ENCODE data around the gene MIX23. TPM values are rescaled to one million over a fixed set of nuclear protein-coding genes. Genes with fewer than 3 reads are reported as not detected.

Gene MIX23
- total RNA-seq, 1 experiment from 2014 or later, result 80.6 TPM

DNA sequence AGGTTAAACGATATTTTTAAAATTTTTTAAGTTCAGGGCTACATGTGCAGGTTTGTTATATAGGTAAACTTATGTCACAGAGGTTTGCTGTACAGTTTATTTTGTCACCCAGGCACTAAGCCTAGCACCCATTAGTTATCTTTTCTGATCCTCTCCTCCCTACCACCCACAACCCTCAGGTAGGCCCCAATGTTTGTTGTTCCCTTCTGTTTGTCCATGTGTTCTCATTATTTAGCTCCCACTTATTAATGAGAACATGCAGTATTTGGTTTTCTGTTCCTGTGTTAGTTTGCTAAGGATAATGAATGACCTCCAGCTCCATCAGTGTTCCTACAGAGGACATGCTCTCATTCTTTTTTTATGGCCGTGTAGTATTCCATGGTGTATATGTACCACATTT is 15.9 kb upstream of the MIX23 start:
- Histone ChIP-seq H3K27ac (ENCODE audit: insufficient read length, low read depth, low read length) (no peak overlapping the region), H3K18ac (ENCODE audit: insufficient read length, low read depth, low read length) (no peak overlapping the region), H4K5ac (ENCODE audit: insufficient read length, low read depth, low read length) (no peak overlapping the region), H3T11ph (ENCODE audit: low read length) (no peak overlapping the region), H3K79me2 (ENCODE audit: insufficient read depth, low read length) (no peaks in the 10 kb centered on the region), H2BK15ac (ENCODE audit: low read depth, low read length) (no peak overlapping the region), H3K27me3 (ENCODE audit: insufficient read depth, low read length) (no peaks in the 10 kb centered on the region), H3K9me3 (ENCODE audit: control insufficient read depth, low read depth, low read length) (no peaks in the 10 kb centered on the region), H3K4me2 (ENCODE audit: insufficient read depth, insufficient read length, low read length) (no peak overlapping the region), H3K4me1 (ENCODE audit: insufficient read depth, low read length) (no peaks in the 10 kb centered on the region), H2BK20ac (ENCODE audit: low read depth, low read length, poor library complexity, severe bottlenecking) (no peak overlapping the region), H4K20me1 (ENCODE audit: control insufficient read depth, insufficient read depth, insufficient read length) (no peaks in the 10 kb centered on the region), H3K79me1 (ENCODE audit: insufficient read depth, low read depth, low read length, poor library complexity, severe bottlenecking) (no peaks in the 10 kb centered on the region), H3K23ac (ENCODE audit: insufficient read length, low read depth, low read length) (no peak overlapping the region), H3K9ac (ENCODE audit: extremely low read depth, insufficient read length, low read length) (no peak overlapping the region), H2AK5ac (ENCODE audit: insufficient read length, low read length) (no peak overlapping the region), H3K23me2 (ENCODE audit: insufficient read length, low read depth, low read length, poor library complexity, severe bottlenecking) (no peaks in the 10 kb centered on the region), H4K8ac (replicated peaks; ENCODE audit: insufficient read length, low read depth, low read length) (no peak overlapping the region), H2BK5ac (ENCODE audit: insufficient read length, low read length) (no peak overlapping the region), H2BK120ac (ENCODE audit: low read depth, low read length, poor library complexity, severe bottlenecking) (no peak overlapping the region), H3K14ac (ENCODE audit: insufficient read depth, low read length) (no peak overlapping the region), H2BK12ac (ENCODE audit: insufficient read length, low read depth, low read length) (no peak overlapping the region), H4K91ac (ENCODE audit: insufficient read length, low read depth, low read length) (no peak overlapping the region), H3K4ac (ENCODE audit: low read depth, low read length) (no peak overlapping the region), H2AFZ (ENCODE audit: low read length) (no peak overlapping the region), H3K56ac (ENCODE audit: insufficient read length, low read depth, low read length) (no peak overlapping the region)
- Mint-ChIP-seq H3K9me3 (no peaks in the 10 kb centered on the region), H3K4me3 (no peak overlapping the region), H3K4me1 (peaks cover 0 to 6% of the 10 kb centered on the region in 2 experiments; a peak in 2 of 4 replicates), H3K27me3 (ENCODE audit: low read depth) (no peaks in the 10 kb centered on the region), H3K27ac (no peak overlapping the region), H3K36me3 (ENCODE audit: insufficient read depth in 1 of 3, low read depth in 3 of 3) (peaks cover 0 to 18% (median 9%) of the 10 kb centered on the region in 3 experiments; a peak in 4 of 7 replicates)
- TF ChIP-seq, protein P1, sequence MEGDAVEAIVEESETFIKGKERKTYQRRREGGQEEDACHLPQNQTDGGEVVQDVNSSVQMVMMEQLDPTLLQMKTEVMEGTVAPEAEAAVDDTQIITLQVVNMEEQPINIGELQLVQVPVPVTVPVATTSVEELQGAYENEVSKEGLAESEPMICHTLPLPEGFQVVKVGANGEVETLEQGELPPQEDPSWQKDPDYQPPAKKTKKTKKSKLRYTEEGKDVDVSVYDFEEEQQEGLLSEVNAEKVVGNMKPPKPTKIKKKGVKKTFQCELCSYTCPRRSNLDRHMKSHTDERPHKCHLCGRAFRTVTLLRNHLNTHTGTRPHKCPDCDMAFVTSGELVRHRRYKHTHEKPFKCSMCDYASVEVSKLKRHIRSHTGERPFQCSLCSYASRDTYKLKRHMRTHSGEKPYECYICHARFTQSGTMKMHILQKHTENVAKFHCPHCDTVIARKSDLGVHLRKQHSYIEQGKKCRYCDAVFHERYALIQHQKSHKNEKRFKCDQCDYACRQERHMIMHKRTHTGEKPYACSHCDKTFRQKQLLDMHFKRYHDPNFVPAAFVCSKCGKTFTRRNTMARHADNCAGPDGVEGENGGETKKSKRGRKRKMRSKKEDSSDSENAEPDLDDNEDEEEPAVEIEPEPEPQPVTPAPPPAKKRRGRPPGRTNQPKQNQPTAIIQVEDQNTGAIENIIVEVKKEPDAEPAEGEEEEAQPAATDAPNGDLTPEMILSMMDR (conservative IDR thresholded peaks at IDR 0.05), result no peak
- DNase-seq, result no peak
- WGBS (ENCODE audit: extremely low coverage, insufficient read length, low lambda C conversion rate), result 100% methylated on average over 1 of the region's 2 CpGs
